GM21576 (cell line): Measurements from ENCODE around the gene OR10G2.
"Not testable (repeated sequence)": the region's sequence is repeated elsewhere in the genome, so short reads cannot be mapped to it uniquely, and the experiment has no call there.

Experiments
- ATAC-seq: cut with Tn5 transposase; IDR thresholded peaks from one replicate; pipeline ENCODE4 v1.9.1; 2021; ENCODE audit warnings: mild to moderate bottlenecking, moderate library complexity; ENCODE audit not compliant: unreplicated experiment

The OR10G2 gene

GRCh38 chr14:21634840-21635239 is at the start of gene OR10G2:
TSS of gene OR10G2 (minus strand) at chr14:21634940. CDS start at chr14:21634842, 98 bp downstream.
- no peak for ATAC-seq

GRCh38 chr14:21680072-21680471 is 45.3 kb upstream of the OR10G2 start:
- no peak for ATAC-seq

GRCh38 chr14:21675566-21675965 is 40.8 kb upstream of the OR10G2 start:
- no peak for ATAC-seq

- ATAC-seq, result no peak
Measured at GRCh38 chr14:21673718-21674117, 39.0 kb upstream of the OR10G2 start, which contains the start of gene OR4E1. TSS of gene OR4E1 (minus strand) at chr14:21673818. CDS start at chr14:21670935, 2,883 bp downstream.

GRCh38 chr14:21672116-21672515 is 37.4 kb upstream of the OR10G2 start:
- no peak for ATAC-seq

GRCh38 chr14:21671371-21671770 is 36.6 kb upstream of the OR10G2 start:
- ATAC-seq, result no peak

GRCh38 chr14:21669284-21669683 is 34.5 kb upstream of the OR10G2 start:
- ATAC-seq, result no peak

- ATAC-seq, result no peak
Measured at GRCh38 chr14:21668377-21668776, 33.6 kb upstream of the OR10G2 start.

GRCh38 chr14:21656980-21657379 is 22.2 kb upstream of the OR10G2 start:
- no peak for ATAC-seq

GRCh38 chr14:21654215-21654614 is 19.5 kb upstream of the OR10G2 start:
- ATAC-seq, result no peak

GRCh38 chr14:21653331-21653885 is 18.7 kb upstream of the OR10G2 start, which contains the start of gene OR4E2:
TSS of gene OR4E2 (plus strand) at chr14:21653835. CDS start at chr14:21665083, 11,248 bp downstream.
- no peak for ATAC-seq

GRCh38 chr14:21652209-21652808 is 17.6 kb upstream of the OR10G2 start:
- ATAC-seq, result no peak

- no peak for ATAC-seq
Measured at GRCh38 chr14:21647380-21647779, 12.6 kb upstream of the OR10G2 start.

- no peak for ATAC-seq
Measured at GRCh38 chr14:21643407-21643806, 8.7 kb upstream of the OR10G2 start.

- ATAC-seq, result no peak
Measured at GRCh38 chr14:21642683-21643082, 7.9 kb upstream of the OR10G2 start.

- ATAC-seq, result no peak
Measured at GRCh38 chr14:21631084-21631483, 3.7 kb downstream of the OR10G2 start.

- not testable (repeated sequence) for ATAC-seq
Measured at GRCh38 chr14:21630503-21630902, 4.2 kb downstream of the OR10G2 start.

GRCh38 chr14:21626491-21627230 is 8.1 kb downstream of the OR10G2 start:
- ATAC-seq, result no peak

GRCh38 chr14:21617614-21618013 is 17.1 kb downstream of the OR10G2 start:
- no peak for ATAC-seq

GRCh38 chr14:21614240-21614639 is 20.5 kb downstream of the OR10G2 start:
- no peak for ATAC-seq

GRCh38 chr14:21612324-21612723 is 22.4 kb downstream of the OR10G2 start:
- no peak for ATAC-seq

- ATAC-seq, result not testable (repeated sequence)
Measured at GRCh38 chr14:21602181-21602580, 32.6 kb downstream of the OR10G2 start.
